Psoas muscle (tissue), 8 donors: Measurements from ENCODE around the gene CISH. TPM values are rescaled to one million over a fixed set of nuclear protein-coding genes. Genes with fewer than 3 reads are reported as not detected.

ENCODE experiments used
- ATAC-seq, 4 donors: fragments of 200-7000 bp; cut with Tn5 transposase; one replicate each; pipeline ENCODE4 v1.9.1; 2020; ENCODE audit warnings: moderate library complexity in 3 of 4, mild to moderate bottlenecking in 2 of 4
- DNase-seq, 2 donors: peaks; one replicate each; pipeline ENCODE4 v3.0.0-alpha.2; 2020
- H3K27ac ChIP-seq: fragments of 200-600 bp; one replicate; pipeline ENCODE4 v1.8.0; 2022
- H3K27me3 ChIP-seq, 3 donors: fragments of 200-600 bp in 1 of 3; one replicate each; pipeline versions ENCODE4 v1.6.1 to v1.8.0; 2013 to 2022; ENCODE audit warnings: low read length in 2 of 3, mild to moderate bottlenecking in 2 of 3, moderate library complexity in 1 of 3; ENCODE audit not compliant: insufficient read depth in 3 of 3
- H3K36me3 ChIP-seq, 2 donors: fragments of 200-600 bp in 1 of 2; one replicate each; pipeline versions ENCODE4 v1.6.1 to v1.8.0; 2013 to 2022; ENCODE audit warnings: low read depth in 1 of 2, mild to moderate bottlenecking in 1 of 2, moderate library complexity in 1 of 2; ENCODE audit not compliant: insufficient read depth in 1 of 2
- H3K4me1 ChIP-seq: fragments of 200-600 bp; one replicate; pipeline ENCODE4 v1.8.0; 2022
- H3K4me3 ChIP-seq: fragments of 200-600 bp; one replicate; pipeline ENCODE4 v1.8.0; 2022; ENCODE audit warnings: mild to moderate bottlenecking
- H3K9me3 ChIP-seq: fragments of 200-600 bp; one replicate; pipeline ENCODE4 v1.8.0; 2022
- CTCF ChIP-seq: fragments of 200-600 bp; IDR thresholded peaks from one replicate; pipeline ENCODE4 v1.8.0; 2022; ENCODE audit warnings: antibody characterized with exemption
- WGBS, 3 donors: extraction: QIAGEN DNeasy Blood & Tissue Kit; methylation state at CpG; one replicate each; pipeline versions ENCODE4 v1.1.6 to v1.1.7; 2013; 5-methylcytosine and 5-hydroxymethylcytosine counted together
- intact Hi-C, 2 donors: fragments of 100-400 bp; cut with DNase I; formaldehyde crosslinking; loops; one replicate each; pipeline versions ENCODE4 v1.11.0 to v1.14.2; 2022
- polyA plus RNA-seq, 3 donors: library from polyadenylated mRNA; stranded (reverse); fragments of 200-250 nt; gene quantifications; one replicate each; pipeline ENCODE4 v1.2.3, GENCODE V29; 2013
- total RNA-seq, 4 donors: library from RNA; stranded (reverse); fragmentation: NEBNext Ultra II Directional in 2 of 4; extraction: Animal tissue kit (Norgen Biotek cat#: 25700) in 2 of 4; gene quantifications; one replicate each; pipeline versions ENCODE4 v1.2.1 to v1.2.4, GENCODE V29; 2021 to 2023
- donor health status: healthy with polysubstance abuse.
- donor health status: DM: no; HTN: no; CAD: no; lungs with moderate emphysema.
- donor health status: Bipolar disorder and iron deficiency.
- donor health status: healthy.
- donor health status: DM: yes; HTN: yes; CAD: no.
- donor health status: DM: no; HTN: no; CAD: no.
- donor health status: DM: no; HTN: no; CAD: no.
- donor health status: DM: yes; HTN: yes; CAD: no.

Gene CISH
- total and polyA plus RNA-seq, 7 donors = 12.8 to 75.1 (median 26.3) TPM

- no peak overlapping the region for H3K27ac ChIP-seq
- ATAC-seq = no peak
- intact Hi-C loops = no loop called here
- no peak overlapping the region for H3K4me3 ChIP-seq
- no peaks in the 10 kb centered on the region for H3K9me3 ChIP-seq
- no peak for TF ChIP-seq CTCF
- H3K4me1 ChIP-seq = peaks cover 46% of the 10 kb centered on the region
- no peaks in the 10 kb centered on the region for H3K27me3 ChIP-seq
- no peak for DNase-seq
- peaks cover 0 to 3% of the 10 kb centered on the region in 2 donors for H3K36me3 ChIP-seq
Observed at GRCh38 chr3:50635066-50635465, 23.5 kb upstream of the CISH start.

- intact Hi-C loops = no loop called here
- Histone ChIP-seq H3K27me3 (no peaks in the 10 kb centered on the region), H3K36me3 (no peaks in the 10 kb centered on the region), H3K27ac (no peak overlapping the region), H3K4me3 (no peak overlapping the region), H3K4me1 (peaks cover 56% of the 10 kb centered on the region), H3K9me3 (no peaks in the 10 kb centered on the region)
- 77 to 78% (median 77%) methylated on average over 5 of the region's 5 CpGs for WGBS, 3 donors
- ATAC-seq (no peak), DNase-seq (no peak)
- TF ChIP-seq CTCF = no peak
Observed at GRCh38 chr3:50633230-50633790, 21.7 kb upstream of the CISH start.

GRCh38 chr3:50632450-50632849, 20.9 kb upstream of the CISH start:
- ATAC-seq = no peak
- TF ChIP-seq CTCF = no peak
- H3K9me3 ChIP-seq = no peaks in the 10 kb centered on the region
- intact Hi-C loops = no loop called here
- no peaks in the 10 kb centered on the region for H3K27me3 ChIP-seq
- H3K4me3 ChIP-seq = no peak overlapping the region
- 49 to 63% (median 51%) methylated on average over 5 of the region's 5 CpGs for WGBS, 3 donors
- H3K4me1 ChIP-seq = peaks cover 57% of the 10 kb centered on the region
- H3K36me3 ChIP-seq = no peaks in the 10 kb centered on the region
- no peak for DNase-seq
- H3K27ac ChIP-seq = no peak overlapping the region

- Histone ChIP-seq H3K36me3 (no peaks in the 10 kb centered on the region), H3K4me1 (peaks cover 62% of the 10 kb centered on the region), H3K27me3 (no peaks in the 10 kb centered on the region), H3K4me3 (no peak overlapping the region), H3K27ac (peak overlapping the region; percentile 23), H3K9me3 (no peaks in the 10 kb centered on the region)
- TF ChIP-seq CTCF = no peak
- WGBS, 3 donors = 67 to 72% (median 67%) methylated on average over 7 of the region's 7 CpGs
- ATAC-seq = no peak
- intact Hi-C loops = no loop called here
- DNase-seq = no peak
Observed at GRCh38 chr3:50630877-50631276, 19.3 kb upstream of the CISH start.

- WGBS, 3 donors = 78 to 81% (median 80%) methylated on average over 6 of the region's 6 CpGs
- no peak for DNase-seq
- no peaks in the 10 kb centered on the region for H3K27me3 ChIP-seq
- H3K27ac ChIP-seq = peak overlapping the region; percentile 50
- H3K36me3 ChIP-seq = no peaks in the 10 kb centered on the region
- TF ChIP-seq CTCF = no peak
- ATAC-seq = no peak
- H3K4me3 ChIP-seq = no peak overlapping the region
- peaks cover 65% of the 10 kb centered on the region for H3K4me1 ChIP-seq
- H3K9me3 ChIP-seq = no peaks in the 10 kb centered on the region
- intact Hi-C loops = no loop called here
Observed at GRCh38 chr3:50630394-50630793, 18.8 kb upstream of the CISH start.
